ENCODE data around the gene MORN1.

DNA sequence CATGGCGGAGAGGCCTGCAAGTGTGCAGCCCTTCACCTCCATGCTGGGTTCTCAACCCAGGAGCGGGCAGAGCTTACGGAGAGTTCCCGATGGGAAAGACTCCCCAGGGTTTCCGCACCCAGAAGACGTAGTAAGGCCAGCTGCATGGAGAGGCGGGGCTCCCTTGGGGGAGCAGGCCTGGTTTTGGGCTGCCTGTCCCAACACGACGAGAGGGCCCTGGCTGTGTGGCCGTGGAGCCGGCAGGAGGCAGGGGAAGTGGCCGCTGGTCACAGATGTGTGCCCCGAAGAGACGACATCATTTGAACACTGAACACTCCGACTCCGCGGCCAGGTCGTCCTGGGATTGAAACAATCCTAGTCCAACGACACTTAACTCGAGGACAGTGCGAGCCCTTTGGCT, 57.0 kb downstream of the MORN1 start:
- TF ChIP-seq, protein P1, sequence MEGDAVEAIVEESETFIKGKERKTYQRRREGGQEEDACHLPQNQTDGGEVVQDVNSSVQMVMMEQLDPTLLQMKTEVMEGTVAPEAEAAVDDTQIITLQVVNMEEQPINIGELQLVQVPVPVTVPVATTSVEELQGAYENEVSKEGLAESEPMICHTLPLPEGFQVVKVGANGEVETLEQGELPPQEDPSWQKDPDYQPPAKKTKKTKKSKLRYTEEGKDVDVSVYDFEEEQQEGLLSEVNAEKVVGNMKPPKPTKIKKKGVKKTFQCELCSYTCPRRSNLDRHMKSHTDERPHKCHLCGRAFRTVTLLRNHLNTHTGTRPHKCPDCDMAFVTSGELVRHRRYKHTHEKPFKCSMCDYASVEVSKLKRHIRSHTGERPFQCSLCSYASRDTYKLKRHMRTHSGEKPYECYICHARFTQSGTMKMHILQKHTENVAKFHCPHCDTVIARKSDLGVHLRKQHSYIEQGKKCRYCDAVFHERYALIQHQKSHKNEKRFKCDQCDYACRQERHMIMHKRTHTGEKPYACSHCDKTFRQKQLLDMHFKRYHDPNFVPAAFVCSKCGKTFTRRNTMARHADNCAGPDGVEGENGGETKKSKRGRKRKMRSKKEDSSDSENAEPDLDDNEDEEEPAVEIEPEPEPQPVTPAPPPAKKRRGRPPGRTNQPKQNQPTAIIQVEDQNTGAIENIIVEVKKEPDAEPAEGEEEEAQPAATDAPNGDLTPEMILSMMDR (IDR thresholded peaks at IDR 0.05): no peak
- no peak for TF ChIP-seq POLR2AphosphoS5 (IDR thresholded peaks at IDR 0.05)
